ENCODE data around the gene RNF19B. TPM values are rescaled to one million over a fixed set of nuclear protein-coding genes. Genes with fewer than 3 reads are reported as not detected.

RNF19B gene
- total RNA-seq, 1 donor from 2014 or later: 14.3 TPM

GRCh38 chr1:32947669-32948389, 16.8 kb downstream of the RNF19B start:
- intact Hi-C loops (cut with DNase I): no loop called here
- DNase-seq (no peak), ATAC-seq (ENCODE audit: poor library complexity) (no peak)

- intact Hi-C loops (cut with DNase I): no loop called here
- DNase-seq (no peak), ATAC-seq (ENCODE audit: poor library complexity) (no peak)
Observed at GRCh38 chr1:32946413-32946812, 18.2 kb downstream of the RNF19B start.

- DNase-seq (no peak), ATAC-seq (ENCODE audit: poor library complexity) (no peak)
- intact Hi-C loops (cut with DNase I): no loop called here
Observed at GRCh38 chr1:32944180-32944579, 20.4 kb downstream of the RNF19B start.

- peak; percentile 62 for DNase-seq
- intact Hi-C loops (cut with DNase I): loop anchor here (10.0 kb wide), 1 partner anchor 145 kb away; the partner anchor contains the start of gene AZIN2
- ATAC-seq (ENCODE audit: poor library complexity): peak; percentile 73
Observed at GRCh38 chr1:32939655-32940371, 24.8 kb downstream of the RNF19B start.

GRCh38 chr1:32937061-32937460, 27.5 kb downstream of the RNF19B start:
- intact Hi-C loops (cut with DNase I): loop anchor here (10.0 kb wide), 1 partner anchor 148 kb away; the partner anchor contains the start of gene AZIN2
- DNase-seq (no peak), ATAC-seq (ENCODE audit: poor library complexity) (no peak)

- DNase-seq (no peak), ATAC-seq (ENCODE audit: poor library complexity) (no peak)
- intact Hi-C loops (cut with DNase I): loop anchor here (5.0 to 10.0 kb wide), 2 partner anchors 123 to 150 kb away; partner anchors contain the start of gene AZIN2
Observed at GRCh38 chr1:32934535-32934934, 30.1 kb downstream of the RNF19B start.

GRCh38 chr1:32933742-32934322, 30.8 kb downstream of the RNF19B start:
- ATAC-seq (ENCODE audit: poor library complexity) (peak; percentile 48), DNase-seq (no peak)
- intact Hi-C loops (cut with DNase I): loop anchor here (5.0 to 10.0 kb wide), 2 partner anchors 123 to 151 kb away; partner anchors contain the start of gene AZIN2

GRCh38 chr1:32931760-32932159, 32.8 kb downstream of the RNF19B start:
- intact Hi-C loops (cut with DNase I): loop anchor here (5.0 to 10.0 kb wide), 2 partner anchors 126 to 153 kb away; partner anchors contain the start of gene AZIN2
- no peak for DNase-seq
- no peak for ATAC-seq (ENCODE audit: poor library complexity)

- no peak for ATAC-seq (ENCODE audit: poor library complexity)
- DNase-seq: no peak
- intact Hi-C loops (cut with DNase I): no loop called here
Observed at GRCh38 chr1:32929366-32929765, 35.2 kb downstream of the RNF19B start.

GRCh38 chr1:32928715-32929114, 35.9 kb downstream of the RNF19B start:
- DNase-seq (no peak), ATAC-seq (ENCODE audit: poor library complexity) (no peak)
- intact Hi-C loops (cut with DNase I): no loop called here

GRCh38 chr1:32928285-32928684, 36.3 kb downstream of the RNF19B start:
- DNase-seq (no peak), ATAC-seq (ENCODE audit: poor library complexity) (no peak)
- intact Hi-C loops (cut with DNase I): no loop called here

- no peak for ATAC-seq (ENCODE audit: poor library complexity)
- intact Hi-C loops (cut with DNase I): no loop called here
- DNase-seq: no peak
Observed at GRCh38 chr1:32927441-32927840, 37.2 kb downstream of the RNF19B start.

GRCh38 chr1:32926562-32926961, 38.0 kb downstream of the RNF19B start:
- intact Hi-C loops (cut with DNase I): no loop called here
- DNase-seq (no peak), ATAC-seq (ENCODE audit: poor library complexity) (no peak)

- intact Hi-C loops (cut with DNase I): no loop called here
- DNase-seq (no peak), ATAC-seq (ENCODE audit: poor library complexity) (peak; percentile 47)
Observed at GRCh38 chr1:32925403-32926162, 39.0 kb downstream of the RNF19B start.

GRCh38 chr1:32924881-32925344, 39.7 kb downstream of the RNF19B start:
- intact Hi-C loops (cut with DNase I): no loop called here
- peak; percentile 55 for DNase-seq
- ATAC-seq (ENCODE audit: poor library complexity): peak; percentile 49

- intact Hi-C loops (cut with DNase I): no loop called here
- ATAC-seq (ENCODE audit: poor library complexity) (peak; percentile 92), DNase-seq (peak; percentile 83)
Observed at GRCh38 chr1:32920833-32921232, 43.8 kb downstream of the RNF19B start.

GRCh38 chr1:32919811-32920733, 44.5 kb downstream of the RNF19B start:
- ATAC-seq (ENCODE audit: poor library complexity): no peak
- intact Hi-C loops (cut with DNase I): no loop called here
- no peak for DNase-seq

- ATAC-seq (ENCODE audit: poor library complexity): no peak
- no peak for DNase-seq
- intact Hi-C loops (cut with DNase I): no loop called here
Observed at GRCh38 chr1:32918179-32918578, 46.4 kb downstream of the RNF19B start.

Data from Right ventricle myocardium superior (tissue), 1 donor.